CD1c-positive myeloid dendritic cell (primary cell): Measurements from ENCODE around the gene COMT.
A peak's percentile ranks its signal among the peaks of the same experiment; 100 is the strongest.

Experiments
- DNase-seq: peaks from one replicate; pipeline ENCODE4 v3.0.0-alpha.2; 2016; ENCODE audit errors: extremely low spot score

Gene COMT

DNA sequence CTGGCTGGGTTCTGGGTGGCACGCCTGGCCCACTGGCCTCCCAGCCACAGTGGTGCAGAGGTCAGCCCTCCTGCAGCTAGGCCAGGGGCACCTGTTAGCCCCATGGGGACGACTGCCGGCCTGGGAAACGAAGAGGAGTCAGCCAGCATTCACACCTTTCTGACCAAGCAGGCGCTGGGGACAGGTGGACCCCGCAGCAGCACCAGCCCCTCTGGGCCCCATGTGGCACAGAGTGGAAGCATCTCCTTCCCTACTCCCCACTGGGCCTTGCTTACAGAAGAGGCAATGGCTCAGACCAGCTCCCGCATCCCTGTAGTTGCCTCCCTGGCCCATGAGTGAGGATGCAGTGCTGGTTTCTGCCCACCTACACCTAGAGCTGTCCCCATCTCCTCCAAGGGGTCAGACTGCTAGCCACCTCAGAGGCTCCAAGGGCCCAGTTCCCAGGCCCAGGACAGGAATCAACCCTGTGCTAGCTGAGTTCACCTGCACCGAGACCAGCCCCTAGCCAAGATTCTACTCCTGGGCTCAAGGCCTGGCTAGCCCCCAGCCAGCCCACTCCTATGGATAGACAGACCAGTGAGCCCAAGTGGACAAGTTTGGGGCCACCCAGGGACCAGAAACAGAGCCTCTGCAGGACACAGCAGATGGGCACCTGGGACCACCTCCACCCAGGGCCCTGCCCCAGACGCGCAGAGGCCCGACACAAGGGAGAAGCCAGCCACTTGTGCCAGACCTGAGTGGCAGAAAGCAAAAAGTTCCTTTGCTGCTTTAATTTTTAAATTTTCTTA is 27.8 kb downstream of the COMT start:
- no peak for DNase-seq

DNA sequence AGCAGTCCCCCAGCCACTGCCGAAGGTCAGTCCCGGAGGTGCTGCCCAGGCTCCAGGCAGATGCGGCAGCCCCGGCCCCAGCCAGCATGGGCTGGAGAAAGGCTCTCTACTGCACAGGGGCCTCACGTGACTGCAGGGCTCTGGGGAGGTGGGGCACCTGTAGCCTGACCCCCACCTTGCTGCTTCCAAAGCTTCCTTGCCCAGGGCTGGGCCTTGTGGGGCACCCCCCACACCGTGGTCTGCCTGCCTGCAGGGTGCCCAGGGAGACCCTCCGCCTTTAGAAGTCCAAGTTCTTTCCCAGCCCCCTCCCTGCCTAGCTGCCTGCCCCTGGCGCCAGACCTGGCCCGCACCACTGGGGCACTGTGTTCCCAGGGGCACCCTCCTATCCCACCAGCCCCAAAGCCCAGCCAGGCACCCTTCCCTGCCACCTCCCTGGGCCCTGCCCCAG is 28.5 kb downstream of the COMT start:
- DNase-seq: no peak

DNA sequence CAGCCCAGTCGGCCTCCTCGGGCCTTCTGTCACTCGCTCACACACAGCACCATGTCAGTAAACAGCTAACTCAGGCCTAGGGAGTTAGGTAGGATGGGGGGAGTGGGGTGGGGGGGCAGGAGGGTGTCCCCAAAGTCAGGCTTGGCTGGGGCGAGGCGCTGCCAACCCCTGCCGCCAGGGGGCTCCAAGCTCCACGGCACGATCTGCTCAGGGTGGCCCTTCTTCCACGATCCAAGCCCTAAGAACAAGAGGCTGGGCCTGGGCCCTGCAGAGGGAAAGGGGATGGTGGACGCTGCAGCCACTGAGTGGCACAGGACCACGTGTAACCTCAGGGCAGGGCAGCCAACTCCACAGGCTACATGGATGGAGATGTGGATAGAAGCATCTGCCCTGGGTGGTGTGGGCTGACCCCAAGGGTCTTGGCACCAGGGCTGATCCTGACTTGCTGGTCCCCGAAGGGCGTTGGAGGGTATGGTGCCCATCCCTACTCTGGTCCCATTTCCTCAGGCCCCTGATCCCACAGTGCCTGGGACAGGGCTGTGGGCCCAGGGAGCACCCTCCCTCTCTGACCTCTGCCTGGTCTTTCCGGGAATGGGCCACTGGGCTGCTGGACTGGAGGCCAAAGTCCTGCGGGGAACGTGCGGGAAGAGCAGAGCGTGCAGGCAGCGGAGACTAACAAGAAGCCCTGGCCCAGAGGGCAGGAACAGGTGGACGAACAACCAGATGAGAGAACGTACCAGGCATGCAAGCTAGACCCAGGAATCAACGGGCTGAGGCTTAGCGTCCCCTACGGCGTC is 29.1 kb downstream of the COMT start:
- DNase-seq: peak; percentile 76

DNA sequence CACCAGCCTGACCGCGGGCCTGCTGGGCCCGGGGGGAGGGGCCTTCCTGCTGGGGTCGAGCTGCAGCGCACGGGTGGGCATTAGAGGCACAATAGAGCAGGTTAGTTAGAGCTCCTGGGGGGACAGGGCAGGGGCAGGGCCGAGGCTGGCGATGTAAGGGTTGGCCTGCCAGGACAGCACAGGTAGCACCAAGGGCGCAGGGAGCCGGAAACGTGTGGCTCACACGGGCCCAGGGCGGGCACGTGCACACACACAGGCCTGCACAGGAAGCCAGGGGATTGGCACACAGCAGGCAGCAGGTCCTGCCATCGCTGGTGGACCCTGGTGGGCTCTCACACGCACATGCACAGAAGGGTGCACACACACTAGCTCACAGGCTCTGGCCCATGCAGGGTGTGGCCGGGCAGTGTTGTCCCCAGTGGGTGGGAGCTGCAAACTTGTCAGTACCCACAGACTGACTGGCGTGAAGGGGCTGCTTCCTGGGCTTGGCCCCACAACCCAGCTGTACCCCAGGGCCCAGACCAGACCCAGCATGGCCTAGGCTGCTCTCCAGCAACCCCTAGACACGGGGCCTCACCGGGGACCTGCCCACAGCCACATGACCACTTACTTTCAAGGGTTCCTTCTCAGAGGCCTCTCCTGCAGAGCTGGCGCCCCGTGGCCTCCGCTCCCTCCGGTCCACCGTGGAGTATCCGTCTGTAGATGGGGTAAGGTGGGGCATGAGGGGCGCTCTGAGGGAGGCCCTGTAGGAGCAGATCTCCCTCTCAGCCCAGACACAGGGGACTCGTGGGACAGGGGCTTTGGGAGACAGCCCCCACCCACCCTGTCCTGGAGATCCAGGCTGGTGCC is 29.9 kb downstream of the COMT start:
- DNase-seq: no peak

DNA sequence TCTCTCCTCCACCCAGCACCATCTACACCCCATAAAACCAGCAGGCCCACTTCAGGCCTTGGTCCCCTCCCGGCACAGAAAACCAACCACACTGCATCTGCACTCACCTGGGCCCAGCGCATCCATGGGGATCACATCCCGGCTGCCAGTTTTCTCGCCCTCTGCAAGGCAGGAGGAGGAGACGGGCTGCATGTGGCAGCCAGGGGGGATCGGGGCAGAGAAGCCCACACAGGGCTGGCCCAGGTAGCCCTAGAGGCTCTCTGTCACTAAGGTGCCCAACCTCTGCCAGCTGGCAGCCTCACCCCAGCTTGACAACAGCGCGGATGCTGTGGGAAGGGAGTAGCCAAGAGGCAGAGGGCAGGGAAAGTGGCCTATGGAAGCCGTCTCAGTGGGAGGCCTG is 30.7 kb downstream of the COMT start:
- no peak for DNase-seq

DNA sequence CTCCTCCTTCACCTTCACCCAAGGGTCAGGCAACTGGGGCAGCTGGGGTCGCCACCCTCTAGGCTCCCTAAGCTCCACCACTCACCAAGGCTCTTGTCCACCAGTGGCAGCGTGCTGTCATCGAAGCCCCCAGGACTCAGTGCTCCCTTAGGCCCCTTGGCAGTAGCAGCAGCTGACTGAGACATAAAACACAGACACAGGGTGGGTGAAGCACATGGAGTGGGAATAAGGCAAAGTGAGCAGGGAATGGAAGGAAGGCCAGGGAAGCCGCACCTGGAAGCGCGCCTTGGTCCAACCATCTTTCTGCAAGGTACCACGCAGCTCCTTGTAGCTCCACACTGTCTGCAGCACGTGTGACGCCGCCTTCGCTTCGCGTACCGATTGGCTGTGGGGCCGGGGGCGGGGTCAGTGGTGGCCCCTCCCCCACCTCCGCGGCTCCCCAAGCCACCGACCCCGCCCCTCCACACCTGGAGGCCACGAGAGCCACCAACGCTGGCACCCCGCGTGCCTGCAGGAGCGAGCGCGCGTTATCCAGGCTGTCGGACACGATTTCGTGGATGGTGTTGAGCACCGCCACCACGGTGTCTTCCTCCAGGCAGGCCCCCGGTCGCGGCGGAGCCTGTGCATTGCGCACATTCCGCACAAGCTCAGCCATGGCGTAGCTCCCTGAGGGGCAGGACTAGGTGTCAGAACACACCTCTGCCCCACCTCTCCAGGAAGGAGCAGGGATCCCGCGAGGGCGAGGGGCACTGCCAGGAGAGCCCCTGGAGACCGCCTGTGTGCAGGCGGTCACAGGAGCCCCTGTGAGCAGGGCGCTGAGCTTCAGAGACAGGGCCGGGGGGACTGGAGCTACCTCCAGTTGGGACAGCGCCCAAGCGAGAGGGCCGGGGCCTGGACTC is 31.3 kb downstream of the COMT start:
- DNase-seq: no peak

DNA sequence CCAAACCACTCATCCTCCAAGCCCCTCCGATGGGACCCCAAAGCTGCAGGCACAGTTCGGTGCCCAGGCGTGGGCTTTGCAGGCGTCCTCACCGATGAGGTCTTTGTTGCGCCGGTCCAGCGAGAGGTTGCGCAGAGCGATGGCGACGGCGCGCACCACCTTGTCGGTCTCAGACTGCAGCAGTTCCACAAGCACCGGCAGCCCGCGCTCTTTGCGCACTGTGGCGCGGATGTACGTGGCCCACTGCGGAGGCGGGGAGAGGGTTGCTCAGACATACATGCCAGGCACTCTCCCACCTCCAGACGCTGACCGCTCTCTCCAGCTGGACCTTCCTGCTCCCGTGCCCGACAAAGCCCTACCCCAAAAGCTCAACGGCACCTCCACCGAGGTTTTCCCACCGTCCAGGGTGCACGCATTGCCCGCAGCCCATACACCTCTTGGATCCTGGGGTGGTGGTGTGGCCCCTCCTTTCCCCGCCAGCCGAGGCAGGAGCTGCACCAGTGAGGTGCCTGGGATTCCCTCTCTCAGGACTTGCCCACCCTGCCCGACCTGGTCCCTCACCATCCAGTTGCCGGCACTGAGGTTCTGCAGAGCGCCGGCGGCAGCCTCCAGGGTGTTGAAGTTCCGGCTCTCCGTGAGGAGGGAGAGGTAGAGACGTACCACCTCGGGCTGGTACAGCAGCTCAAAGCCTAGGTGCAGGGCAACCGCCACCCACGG is 32.1 kb downstream of the COMT start:
- no peak for DNase-seq

DNA sequence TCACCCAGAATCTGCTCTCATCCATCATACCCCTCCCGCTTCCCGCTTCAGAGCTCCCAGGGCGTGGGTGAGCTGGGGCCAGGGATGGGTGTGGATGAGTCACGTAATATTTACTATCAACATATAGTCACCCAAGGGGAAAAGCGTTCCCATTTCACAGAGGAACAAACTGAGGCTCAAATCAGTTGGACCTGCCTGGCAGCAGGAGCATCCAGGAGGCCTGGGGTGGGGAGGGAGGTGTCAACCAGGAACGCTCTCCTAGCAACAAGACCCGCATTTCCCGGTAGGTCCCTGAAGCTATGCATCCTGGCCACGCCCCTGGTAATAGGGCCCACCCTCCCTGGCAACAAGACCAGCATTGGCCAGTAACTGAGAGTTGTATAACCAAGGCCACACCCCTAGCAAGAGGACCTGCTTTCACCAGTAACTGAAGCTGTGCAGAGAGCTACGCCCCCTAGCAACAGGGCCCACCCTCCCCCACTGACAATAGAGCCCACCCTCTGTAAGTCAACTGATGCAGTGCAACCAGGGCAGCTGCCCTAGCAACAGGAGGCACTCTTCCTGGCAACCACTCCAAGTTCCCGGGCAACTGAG is 32.8 kb downstream of the COMT start:
- DNase-seq: peak; percentile 30

DNA sequence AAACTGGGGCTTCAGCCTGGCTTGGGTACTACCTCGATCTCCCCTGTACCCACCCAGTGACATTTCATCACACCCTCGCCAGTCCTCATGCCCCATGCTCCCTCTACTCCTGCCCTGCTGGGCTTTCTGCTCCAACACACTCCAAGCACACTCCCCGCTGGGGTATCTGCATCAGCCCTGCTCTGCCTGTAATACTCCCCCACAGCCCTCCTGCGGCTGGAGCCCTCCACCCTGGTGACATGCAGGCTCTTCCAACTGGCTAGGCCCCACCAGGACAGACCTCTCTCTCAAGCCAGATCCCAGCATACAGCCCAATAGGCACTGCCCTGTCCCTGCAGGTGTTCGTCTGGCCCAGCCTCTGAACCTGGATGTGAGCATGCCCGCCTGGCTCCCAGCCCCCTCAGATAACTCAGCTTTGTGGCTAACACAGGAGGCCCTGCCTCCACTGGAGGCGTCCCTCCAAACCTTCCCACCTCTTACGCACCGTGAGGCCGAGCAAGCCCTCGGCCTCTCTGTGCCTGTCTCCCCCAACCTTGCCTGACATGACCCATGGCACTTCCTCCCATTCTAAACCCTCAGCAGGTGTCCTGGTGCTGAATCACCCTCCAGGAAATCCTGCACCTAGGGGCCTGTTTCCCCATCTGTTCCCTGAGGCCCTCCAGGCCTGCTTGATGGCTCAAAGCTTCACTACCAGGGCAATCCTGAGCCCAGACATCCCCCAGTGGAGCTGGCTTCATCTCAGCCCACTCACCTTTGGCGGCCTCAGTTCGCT is 33.5 kb downstream of the COMT start:
- DNase-seq: no peak

DNA sequence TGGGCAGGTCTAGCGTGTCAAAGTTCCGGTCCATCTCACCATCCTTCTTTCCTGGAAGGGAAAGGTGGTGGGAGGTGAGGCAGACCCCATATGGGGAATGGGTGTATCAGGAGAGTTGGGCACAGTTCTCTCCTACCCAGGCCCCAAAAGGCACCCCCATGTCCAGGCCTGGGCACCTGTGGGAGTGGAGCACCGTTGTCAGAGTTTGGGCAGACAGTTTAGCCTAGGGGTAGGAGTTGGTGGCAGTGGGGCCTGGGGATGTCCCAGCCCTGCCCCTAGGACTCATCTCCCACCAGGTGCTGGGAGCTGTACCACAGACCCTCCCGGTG is 34.1 kb downstream of the COMT start:
- DNase-seq: no peak

DNA sequence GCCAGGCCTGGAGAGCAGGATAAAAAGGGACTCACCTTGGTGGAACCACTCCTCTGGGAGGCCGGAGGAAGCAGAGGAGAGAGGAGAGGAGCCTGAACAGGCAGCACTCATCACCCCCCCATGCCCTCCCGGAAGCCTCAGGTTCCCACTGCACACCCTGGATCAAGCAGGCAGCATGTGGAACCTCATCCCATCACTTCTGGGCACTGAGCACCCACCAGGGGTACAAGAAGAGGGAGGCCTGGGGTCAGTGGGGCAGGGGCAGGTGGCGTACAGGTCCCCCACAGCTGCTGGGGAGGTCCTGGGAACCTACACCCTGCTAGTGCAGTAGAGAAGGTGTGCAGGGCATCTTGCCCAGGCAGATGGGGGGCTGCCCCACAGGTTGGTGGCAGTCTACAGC is 35.1 kb downstream of the COMT start:
- no peak for DNase-seq

DNA sequence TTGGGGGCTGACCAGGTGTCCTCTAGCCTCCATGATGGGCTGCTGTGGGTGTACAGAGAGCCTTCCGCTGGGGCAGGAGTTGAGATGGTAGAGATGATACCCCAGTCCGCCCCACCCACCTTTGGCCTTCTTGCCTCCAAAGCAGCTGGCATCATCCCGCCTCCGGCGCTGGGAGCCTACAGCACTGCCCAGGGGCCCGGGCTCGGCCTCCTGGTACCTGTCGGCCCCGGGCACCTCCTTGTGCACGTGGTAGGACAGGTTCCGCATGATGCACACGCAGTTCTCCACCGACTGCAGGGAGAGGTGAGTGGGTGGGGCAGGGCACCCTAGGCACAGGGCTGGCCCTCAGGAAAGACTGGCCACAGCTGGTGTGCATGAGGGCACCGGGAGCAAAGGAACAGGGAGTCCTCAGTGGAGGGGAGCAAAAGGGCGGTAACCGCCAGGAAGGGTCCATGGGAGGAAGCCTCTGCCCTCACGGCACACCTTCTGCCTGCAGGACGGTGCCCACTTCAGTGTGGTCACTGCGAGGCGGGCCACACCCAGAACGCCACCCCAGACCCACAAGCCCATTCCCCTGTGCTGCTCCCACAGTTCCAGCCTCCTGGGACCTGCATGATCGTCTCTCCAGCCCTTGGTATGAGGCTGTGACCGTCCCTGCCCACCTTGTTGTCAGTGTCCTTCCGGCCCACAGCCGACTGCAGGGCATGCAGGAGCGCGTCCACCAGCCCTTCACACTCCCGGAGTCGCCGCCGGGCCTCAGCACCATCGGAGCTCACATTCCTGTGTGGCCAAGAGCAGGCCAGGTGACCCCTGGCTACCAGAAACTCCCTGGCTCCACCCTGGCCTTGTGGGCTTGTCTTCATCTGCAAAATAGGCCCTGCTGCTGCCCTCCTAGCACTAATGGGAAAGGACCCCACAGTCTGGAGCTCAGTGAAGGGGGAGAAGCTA is 36.0 kb downstream of the COMT start:
- DNase-seq: no peak

DNA sequence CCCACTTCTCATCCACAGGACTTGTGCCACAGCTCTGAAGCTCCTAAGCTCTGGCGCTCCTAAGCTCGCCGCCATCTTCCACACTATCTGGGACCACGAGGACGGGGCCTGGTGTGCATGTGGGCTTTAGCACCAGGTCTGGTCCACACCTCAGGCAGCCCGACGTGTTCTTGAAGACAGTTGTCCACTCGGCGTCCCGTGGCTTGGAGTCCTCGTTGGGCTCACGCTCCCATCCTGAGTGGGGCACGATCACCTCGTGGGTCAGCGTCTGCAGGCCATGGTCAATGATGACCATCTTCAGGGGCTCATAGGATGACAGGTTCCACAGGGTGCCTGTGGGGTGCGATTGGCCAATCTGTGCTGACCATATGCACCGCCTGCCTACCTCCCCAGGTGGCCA is 37.2 kb downstream of the COMT start:
- no peak for DNase-seq

DNA sequence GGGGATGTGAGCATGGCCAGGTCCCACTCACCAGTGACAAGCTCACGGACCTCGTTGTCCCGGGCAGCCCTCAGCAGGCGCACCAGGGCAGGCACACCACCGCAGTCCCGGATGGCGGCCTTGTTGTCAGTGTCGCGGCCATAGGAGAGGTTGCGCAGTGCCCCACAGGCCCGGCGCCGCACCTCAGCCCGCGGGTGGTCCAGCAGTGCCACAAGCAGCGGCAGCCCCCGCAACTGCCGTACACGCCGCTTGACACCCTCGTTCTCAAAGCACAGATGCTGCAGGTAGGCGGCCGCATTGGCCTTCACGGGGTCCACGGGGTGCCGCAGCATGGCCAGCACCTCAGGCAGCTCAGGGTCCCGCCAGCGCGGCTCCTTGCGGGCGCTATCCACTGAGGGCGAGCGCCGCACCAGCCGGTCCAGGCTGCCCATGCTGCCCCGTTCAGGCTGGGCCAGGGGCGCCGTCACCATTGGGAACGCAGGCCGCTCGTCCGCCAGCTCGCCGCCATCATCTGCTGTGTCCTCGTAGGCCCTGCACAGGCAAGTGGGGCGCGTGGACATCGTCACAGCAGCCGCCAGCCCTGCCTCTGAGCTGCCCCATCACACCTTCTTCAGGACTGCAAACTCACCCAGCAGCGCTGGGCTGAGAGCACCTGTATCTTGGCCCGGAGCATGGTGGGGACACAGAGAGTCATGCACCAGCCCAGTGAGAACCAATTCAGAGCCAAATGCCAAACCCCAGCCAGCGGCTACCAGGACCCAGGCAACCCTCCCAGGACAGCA is 38.3 kb downstream of the COMT start:
- no peak for DNase-seq

DNA sequence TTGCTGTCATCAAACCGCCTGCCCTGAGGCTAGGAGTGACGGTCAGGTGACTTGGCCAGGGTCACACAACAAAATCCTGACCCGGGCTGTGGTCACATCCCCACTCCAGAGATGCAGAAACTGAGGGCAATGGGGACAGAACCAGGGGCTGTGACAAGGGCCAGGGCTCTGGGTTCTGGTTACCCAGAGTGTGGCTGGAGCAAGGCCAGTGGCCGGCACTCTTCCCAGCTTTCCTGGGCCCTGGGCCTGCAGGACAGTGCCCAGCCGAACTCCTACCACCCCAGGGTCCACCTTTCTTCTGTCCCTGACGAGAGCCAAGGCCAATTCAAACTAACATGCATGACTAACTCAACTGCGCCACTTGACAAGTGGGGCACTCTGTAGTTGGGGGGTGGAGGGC is 39.2 kb downstream of the COMT start:
- DNase-seq: no peak

DNA sequence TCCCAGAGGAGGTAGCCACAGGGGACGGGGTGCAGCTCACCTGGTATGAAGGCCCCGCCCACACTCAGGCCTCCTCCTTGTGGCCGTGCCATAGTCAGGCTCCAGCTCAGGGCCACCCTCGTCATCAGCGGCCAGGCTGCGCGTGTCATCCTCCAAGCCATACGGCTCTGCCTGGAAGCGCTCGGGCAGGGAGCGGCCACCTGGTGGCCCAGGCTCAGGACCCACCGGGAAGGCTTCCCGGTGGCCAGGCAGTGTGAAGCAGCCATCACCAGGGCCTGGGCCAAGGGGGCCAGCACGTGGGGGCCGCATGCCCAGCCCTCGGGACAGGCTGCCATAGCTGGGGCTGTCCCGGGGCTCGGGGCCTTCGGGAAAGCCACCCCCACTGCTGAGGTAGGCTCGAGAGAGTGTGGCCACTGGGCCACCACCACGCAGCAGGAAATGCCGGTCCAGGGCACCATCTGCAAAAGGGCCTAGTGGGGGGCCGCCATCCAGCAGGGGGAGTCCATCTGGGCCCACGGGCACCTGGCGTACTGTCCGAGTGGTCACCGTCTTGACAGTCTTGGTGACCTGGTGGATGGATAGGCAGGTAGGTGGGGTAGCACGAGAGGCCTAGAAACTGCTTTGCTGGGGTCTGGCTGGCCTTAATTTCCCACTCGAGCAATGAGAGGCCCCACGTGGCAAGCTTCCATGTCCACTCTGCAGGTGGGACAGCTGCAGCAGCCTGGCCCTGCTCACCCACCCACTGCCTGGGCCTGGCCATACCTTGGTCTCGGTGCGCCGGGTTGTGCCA is 39.8 kb downstream of the COMT start:
- no peak for DNase-seq
